Measurements from ENCODE around the gene ISM1. TPM values are rescaled to one million over a fixed set of nuclear protein-coding genes. Genes with fewer than 3 reads are reported as not detected.

ISM1 gene
- total and polyA plus RNA-seq, 2 of the 13 experiments (the other 11 are each of a cell fraction or from before 2014, with no cell fraction given) = 0.40 to 1.4 TPM

DNA sequence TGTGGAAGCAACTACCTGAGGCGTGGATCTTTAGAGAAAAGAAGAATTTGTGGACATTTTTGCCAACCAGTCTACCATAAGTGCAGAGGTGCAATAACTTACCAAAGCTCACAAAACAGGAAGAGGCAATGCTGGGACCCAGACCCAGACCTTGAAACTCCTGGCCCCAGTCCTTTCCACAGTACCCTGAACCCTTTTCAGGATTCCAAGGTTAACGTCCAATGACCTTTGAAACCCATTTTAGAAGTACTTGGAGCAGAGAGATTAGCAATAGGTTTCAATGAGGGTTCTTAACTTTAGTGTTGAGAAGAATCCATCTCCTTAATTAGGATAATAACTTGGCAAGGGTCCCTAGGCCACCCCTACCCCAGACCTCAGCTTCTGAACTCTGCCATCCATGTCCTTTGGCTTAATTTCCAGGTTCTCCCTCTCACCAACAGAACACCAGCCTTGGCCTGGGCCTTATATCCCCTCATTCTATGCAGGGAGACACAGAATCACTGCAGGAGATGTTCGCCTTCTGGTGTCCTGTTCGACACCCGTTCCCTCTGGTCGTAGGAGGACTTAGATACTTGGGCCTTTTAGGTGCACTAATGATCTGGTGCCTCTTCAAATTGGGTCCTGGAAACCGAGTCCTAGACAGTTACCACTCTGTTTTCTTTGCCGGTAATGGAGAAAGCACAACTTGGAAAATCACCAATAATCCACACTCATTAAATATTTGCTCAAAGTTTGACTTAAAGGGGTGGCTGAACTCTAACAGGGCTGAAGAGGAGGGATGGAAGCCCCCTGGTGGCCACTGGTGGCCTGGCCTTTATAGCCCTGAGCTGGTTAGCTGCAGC lies 40.6 kb downstream of the ISM1 start (continued):
- TF ChIP-seq SKI (IDR thresholded peaks at IDR 0.05; ENCODE audit: partially characterized antibody) (no peak), DNMT3B (CRISPR knock-in tag; conservative IDR thresholded peaks at IDR 0.05) (no peak), KIAA2018 (CRISPR knock-in tag; IDR thresholded peaks at IDR 0.05; ENCODE audit: borderline replicate concordance) (no peak), ZBTB43 (CRISPR knock-in tag; conservative IDR thresholded peaks at IDR 0.05) (peak; percentile 93), NR2F2 (IDR thresholded peaks at IDR 0.05; ENCODE audit: borderline replicate concordance, low read depth) (no peak), ZNF501 (CRISPR knock-in tag; IDR thresholded peaks at IDR 0.05) (0 out of 2 replicates have a peak, but pooled peaks have one; percentile 55), REST (IDR thresholded peaks at IDR 0.05; ENCODE audit: borderline replicate concordance in 1 of 2, low read depth in 1 of 2, low read length in 2 of 2) (no peak), PHF8 (CRISPR knock-in tag; IDR thresholded peaks at IDR 0.05) (peak; percentile 29; the same call in 1 of the 2 replicates), ZNF605 (CRISPR knock-in tag; IDR thresholded peaks at IDR 0.05) (peak; percentile 74), UBTF (CRISPR knock-in tag; IDR thresholded peaks at IDR 0.05) (no peak), CBX1 (IDR thresholded peaks at IDR 0.05; ENCODE audit: low read depth) (peak; percentile 44), ZNF530 (CRISPR knock-in tag; IDR thresholded peaks at IDR 0.05; ENCODE audit: low read depth) (no peak), ZNF12 (CRISPR knock-in tag; IDR thresholded peaks at IDR 0.05) (peak; percentile 64; the same call in 1 of the 2 replicates)

All from HepG2 (cell line).